Activated CD8-positive, alpha-beta memory T cell treated with anti-CD3 and anti-CD28 coated beads, Interleukin-2, amount 50 U/mL, for 24 hours (primary cell): ENCODE results near the gene C3orf80.
"Not testable (repeated sequence)": the region's sequence is repeated elsewhere in the genome, so short reads cannot be mapped to it uniquely, and the experiment has no call there.

Experiments
- DNase-seq: peaks from one replicate; pipeline ENCODE4 v3.0.0-alpha.2; 2020; ENCODE audit errors: extremely low read depth

Gene C3orf80

GRCh38 chr3:160213191-160213590, 12.0 kb upstream of the C3orf80 start:
- no peak for DNase-seq

- no peak for DNase-seq
Measured at GRCh38 chr3:160217675-160218074, 7.5 kb upstream of the C3orf80 start.

- DNase-seq = no peak
Measured at GRCh38 chr3:160218136-160218535, 7.1 kb upstream of the C3orf80 start.

- no peak for DNase-seq
Measured at GRCh38 chr3:160220038-160220437, 5.2 kb upstream of the C3orf80 start.

GRCh38 chr3:160221019-160221418, 4.2 kb upstream of the C3orf80 start:
- DNase-seq = no peak

- DNase-seq = no peak
Measured at GRCh38 chr3:160224256-160224655, 966 bp upstream of the C3orf80 start.

- no peak for DNase-seq
Measured at GRCh38 chr3:160224811-160225175, 429 bp upstream of the C3orf80 start.

GRCh38 chr3:160226026-160226907, 1.0 kb downstream of the C3orf80 start:
- no peak for DNase-seq

GRCh38 chr3:160227419-160227818, 2.2 kb downstream of the C3orf80 start:
- DNase-seq = no peak

GRCh38 chr3:160232014-160232413, 6.8 kb downstream of the C3orf80 start:
- DNase-seq = no peak

GRCh38 chr3:160240719-160241118, 15.5 kb downstream of the C3orf80 start:
- DNase-seq = not testable (repeated sequence)

GRCh38 chr3:160245261-160245800, 20.1 kb downstream of the C3orf80 start:
- no peak for DNase-seq

- DNase-seq = no peak
Measured at GRCh38 chr3:160247766-160248165, 22.5 kb downstream of the C3orf80 start.

- DNase-seq = no peak
Measured at GRCh38 chr3:160253298-160253697, 28.1 kb downstream of the C3orf80 start.

GRCh38 chr3:160257606-160258005, 32.4 kb downstream of the C3orf80 start:
- no peak for DNase-seq

GRCh38 chr3:160259589-160259988, 34.4 kb downstream of the C3orf80 start:
- no peak for DNase-seq

GRCh38 chr3:160260587-160261270, 35.5 kb downstream of the C3orf80 start:
- DNase-seq = no peak

GRCh38 chr3:160265088-160265487, 39.9 kb downstream of the C3orf80 start:
- no peak for DNase-seq
